Endothelial cell of umbilical vein (primary cell): ENCODE data around the gene TNS4. TPM values are rescaled to one million over a fixed set of nuclear protein-coding genes. Genes with fewer than 3 reads are reported as not detected.

ENCODE experiments used
- BruUV-seq: library from RNA; stranded (reverse); fragments of 400-500 nt; replicated peaks from 2 replicates; lab custom pipeline; 2021; lab: Mats Ljungman, UMichigan
- CTCF ChIA-PET: fragments of 300-600, 350-600 bp; sonication (Branson Sonifier 250); formaldehyde crosslinking; loops from one replicate; lab custom pipeline; 2021; ENCODE audit warnings: antibody characterized with exemption, inconsistent platforms; lab: Charles Lee
- POLR2A ChIA-PET: fragments of 300-600, 350-600 bp; sonication (Branson Sonifier 250); formaldehyde crosslinking; loops from one replicate; lab custom pipeline; 2021; ENCODE audit warnings: antibody characterized with exemption, inconsistent platforms; lab: Charles Lee
- DNase-seq: peaks from one replicate; pipeline ENCODE4 v3.0.0-alpha.2; 2011; ENCODE audit warnings: low read depth, low spot score
- FAIRE-seq: peaks from 2 replicates; lab custom pipeline; 2011; peaks lifted over from hg19 to GRCh38; lab: Jason Lieb, UNC
- H2AFZ ChIP-seq: 2 replicates; pipeline ENCODE4 v1.6.0; 2012; ENCODE audit warnings: low read depth, low read length, control low read depth, inconsistent platforms
- H3K27ac ChIP-seq: 2 replicates; pipeline ENCODE4 v1.5.1; 2011; ENCODE audit warnings: low read depth, mild to moderate bottlenecking, control low read depth, low read length, moderate library complexity; ENCODE audit not compliant: insufficient read depth
- H3K27me3 ChIP-seq, 2 experiments: 2 replicates each; pipeline versions ENCODE4 v1.6.0 to v1.6.1; 2011; ENCODE audit warnings: low read length in 2 of 2, mixed read lengths in 1 of 2; ENCODE audit not compliant: control insufficient read depth in 2 of 2, insufficient read depth in 2 of 2
- H3K36me3 ChIP-seq, 2 experiments: 2 replicates in 1 of 2; 3 replicates in 1 of 2; pipeline ENCODE4 v1.5.1; 2011; ENCODE audit warnings: low read length in 2 of 2, mild to moderate bottlenecking in 1 of 2, moderate library complexity in 1 of 2; ENCODE audit not compliant: control insufficient read depth in 2 of 2, insufficient read depth in 2 of 2; ENCODE audit errors: extremely low read depth in 1 of 2
- H3K4me1 ChIP-seq: 3 replicates; pipeline ENCODE4 v1.5.1; 2011; ENCODE audit warnings: mild to moderate bottlenecking, low read length; ENCODE audit not compliant: control insufficient read depth, insufficient read depth; ENCODE audit errors: extremely low read depth
- H3K4me2 ChIP-seq: 2 replicates; pipeline ENCODE4 v1.6.1; 2011; ENCODE audit warnings: low read length, control low read depth, mixed read lengths; ENCODE audit not compliant: insufficient read depth
- H3K4me3 ChIP-seq, 3 experiments: fragments of 200-600 bp in 1 of 3; sonication (generic), shearing (Covaris generic) in 1 of 3; replicated peaks in 1 of 3; 2 replicates each; pipeline ENCODE4 v1.5.1; 2011 to 2016; ENCODE audit warnings: control low read depth in 3 of 3, low read length in 3 of 3, mild to moderate bottlenecking in 2 of 3, inconsistent platforms in 1 of 3, low read depth in 1 of 3, moderate library complexity in 1 of 3; ENCODE audit not compliant: insufficient read depth in 1 of 3
- H3K79me2 ChIP-seq: 2 replicates; pipeline ENCODE4 v1.6.0; 2012; ENCODE audit warnings: low read length, inconsistent platforms; ENCODE audit not compliant: control insufficient read depth, insufficient read depth
- H3K9ac ChIP-seq: replicated peaks from 2 replicates; pipeline ENCODE3; 2011; ENCODE audit warnings: low read length, control low read depth; ENCODE audit not compliant: insufficient read depth; ENCODE audit errors: extremely low read depth
- H3K9me1 ChIP-seq: replicated peaks from 3 replicates; pipeline ENCODE4 v1.6.0; 2011; ENCODE audit warnings: mild to moderate bottlenecking, low read length; ENCODE audit not compliant: control insufficient read depth, insufficient read depth; ENCODE audit errors: extremely low read depth
- H3K9me3 ChIP-seq: replicated peaks from 2 replicates; pipeline ENCODE4 v1.5.1; 2012; ENCODE audit warnings: low read length, inconsistent platforms; ENCODE audit not compliant: control insufficient read depth, insufficient read depth
- H4K20me1 ChIP-seq: replicated peaks from 2 replicates; pipeline ENCODE3; 2011; ENCODE audit warnings: mild to moderate bottlenecking, low read length; ENCODE audit not compliant: control insufficient read depth, insufficient read depth; ENCODE audit errors: extremely low read depth
- CTCF ChIP-seq, 2 donors: IDR thresholded peaks; 1 replicate in 1 of 2; 2 replicates in 1 of 2; pipeline ENCODE4 v1.5.1; 2011; ENCODE audit warnings: low read length in 2 of 2, mild to moderate bottlenecking in 2 of 2, moderate library complexity in 2 of 2, control low read depth in 1 of 2, inconsistent platforms in 1 of 2, low read depth in 1 of 2; ENCODE audit not compliant: insufficient read depth in 1 of 2; ENCODE audit errors: extremely low read depth in 1 of 2
- EZH2 ChIP-seq: IDR thresholded peaks from 2 replicates; pipeline ENCODE4 v1.6.1; 2012; ENCODE audit warnings: borderline replicate concordance, low read depth, mild to moderate bottlenecking, moderate library complexity, low read length, inconsistent platforms; ENCODE audit not compliant: severe bottlenecking
- FOS ChIP-seq: IDR thresholded peaks from 2 replicates; pipeline ENCODE4 v1.6.1; 2011; ENCODE audit warnings: mild to moderate bottlenecking, low read length, moderate library complexity, borderline replicate concordance; ENCODE audit not compliant: insufficient read depth
- GATA2 ChIP-seq: IDR thresholded peaks from 2 replicates; pipeline ENCODE4 v1.7.0; 2011; ENCODE audit warnings: low read depth, mild to moderate bottlenecking, moderate library complexity, mixed read lengths, low read length; ENCODE audit not compliant: insufficient read length, insufficient read depth
- JUN ChIP-seq: IDR thresholded peaks from 2 replicates; pipeline ENCODE4 v1.6.1; 2011; ENCODE audit warnings: borderline replicate concordance, low read depth; ENCODE audit not compliant: insufficient read length, insufficient read depth
- MAX ChIP-seq: IDR thresholded peaks from 2 replicates; pipeline ENCODE4 v1.6.1; 2011; ENCODE audit not compliant: insufficient read depth, insufficient read length
- MYC ChIP-seq: IDR thresholded peaks from one replicate; pipeline ENCODE4 v1.6.1; 2011; ENCODE audit warnings: mild to moderate bottlenecking, low read depth, low read length
- POLR2A ChIP-seq: IDR thresholded peaks from 2 replicates; pipeline ENCODE4 v1.6.1; 2012; ENCODE audit warnings: low read depth, mild to moderate bottlenecking, control low read depth, low read length
- POLR2AphosphoS5 ChIP-seq: IDR thresholded peaks from 2 replicates; pipeline ENCODE4 v1.6.1; 2012; ENCODE audit warnings: low read depth, mild to moderate bottlenecking, control low read depth, low read length, moderate library complexity; ENCODE audit not compliant: insufficient read depth
- dilution Hi-C: fragments of 300-500 bp; cut with MboI; formaldehyde crosslinking; loops from one replicate; pipeline ENCODE4 v1.15.0; 2019; ENCODE audit warnings: low sequenced_read_pairs; ENCODE audit not compliant: extremely low pct_ligation_motif_present
- intact Hi-C: fragments of 100-400 bp; cut with micrococcal nuclease; formaldehyde crosslinking; loops from one replicate; pipeline ENCODE4 v1.10.0; 2022
- polyA plus RNA-seq, 4 experiments: library from polyadenylated mRNA; depleted of rRNA in 3 of 4; stranded (reverse) in 3 of 4; unstranded in 1 of 4; fragments of >200 nt; gene quantifications; 2 replicates each; pipeline versions ENCODE4 v1.2.1 to v1.2.3, GENCODE V29; 2011 to 2012; ENCODE audit warnings: missing spikeins in 1 of 4
- total RNA-seq: library from RNA; stranded (reverse); gene quantifications from 2 replicates; pipeline ENCODE4 v1.2.3, GENCODE V29; 2021

TNS4 gene
- total and polyA plus RNA-seq, 2 donors (not counting 3 experiments of a cell fraction or from before 2014, with no cell fraction given) = not detected

- CTCF ChIA-PET = interaction anchor here (2.5 kb wide), 1 partner anchor 51 kb away, joined by 9 read pairs; no protein-coding TSS in a partner anchor
- no peak for FAIRE-seq
- POLR2A ChIA-PET = no interaction called here
Measured at GRCh38 chr17:40526668-40527067, 25.2 kb upstream of the TNS4 start.

More at GRCh38 chr17:40526668-40527067, 25.2 kb upstream of the TNS4 start:
- H3K9ac ChIP-seq = no peak overlapping the region
- no peak overlapping the region for H2AFZ ChIP-seq
- H3K36me3 ChIP-seq = no peaks in the 10 kb centered on the region
- H3K27ac ChIP-seq = no peak overlapping the region
- TF ChIP-seq POLR2A (no peak), EZH2 (no peak), POLR2AphosphoS5 (no peak), CTCF (IDR thresholded peaks at IDR 0.05; ENCODE audit: extremely low read depth in 1 of 2, insufficient read depth in 1 of 2, low read depth in 1 of 2, low read length in 2 of 2) (no peak), MYC (no peak), MAX (no peak), FOS (no peak), JUN (no peak), GATA2 (no peak)
- no peaks in the 10 kb centered on the region for H4K20me1 ChIP-seq
- no peaks in the 10 kb centered on the region for H3K9me1 ChIP-seq
- no TSS peak for BruUV-seq
- H3K27me3 ChIP-seq = peaks cover 41 to 43% of the 10 kb centered on the region in 2 experiments
- dilution Hi-C loops = no loop called here
- H3K4me1 ChIP-seq = no peaks in the 10 kb centered on the region
- no peaks in the 10 kb centered on the region for H3K79me2 ChIP-seq
- intact Hi-C loops = no loop called here
- DNase-seq = no peak
- no peak overlapping the region for H3K4me3 ChIP-seq
- H3K9me3 ChIP-seq = no peaks in the 10 kb centered on the region
- no peak overlapping the region for H3K4me2 ChIP-seq
